ENCODE data around the gene SNTA1. TPM values are rescaled to one million over a fixed set of nuclear protein-coding genes. Genes with fewer than 3 reads are reported as not detected.

Gene SNTA1
- total and polyA plus RNA-seq, 2 of the 8 experiments (the other 6 are each of a cell fraction or from before 2014, with no cell fraction given), result 4.5 to 8.0 TPM

- Histone ChIP-seq H3K27ac (ENCODE audit: low read depth, low read length) (no peak overlapping the region), H3K9ac (replicated peaks in 1 of 4; ENCODE audit: extremely low read depth in 1 of 4, low read depth in 3 of 4, low read length in 3 of 4) (no peak overlapping the region), H2BK5ac (ENCODE audit: low read depth, low read length) (no peak overlapping the region), H2BK12ac (ENCODE audit: low read depth, low read length) (no peak overlapping the region), H3K14ac (ENCODE audit: insufficient read length) (no peak overlapping the region), H2BK20ac (ENCODE audit: low read length) (no peak overlapping the region), H4K20me1 (replicated peaks in 1 of 2; ENCODE audit: control insufficient read depth in 1 of 2, insufficient read depth in 2 of 2, low read length in 2 of 2) (peaks cover 2 to 6% of the 10 kb centered on the region in 2 experiments), H3K4ac (replicated peaks; ENCODE audit: insufficient read length, low read depth, low read length) (no peak overlapping the region), H3K56ac (replicated peaks; ENCODE audit: insufficient read length, low read depth, low read length) (no peak overlapping the region), H3K79me1 (ENCODE audit: low read depth, low read length) (peaks cover 8% of the 10 kb centered on the region), H2BK120ac (replicated peaks; ENCODE audit: low read depth, low read length) (no peak overlapping the region), H4K8ac (ENCODE audit: extremely low read depth, insufficient read depth, low read length) (no peak overlapping the region), H3K9me3 (ENCODE audit: insufficient read depth in 2 of 2, low read depth in 1 of 2, low read length in 1 of 2) (no peaks in the 10 kb centered on the region), H3K4me1 (replicated peaks in 1 of 4; ENCODE audit: control insufficient read depth in 3 of 4, insufficient read depth in 4 of 4, low read length in 3 of 4) (peaks cover 0 to 6% (median 2%) of the 10 kb centered on the region in 4 experiments; a peak in 3 of 7 replicates), H4K5ac (ENCODE audit: insufficient read length, low read depth, low read length) (no peak overlapping the region), H3K4me3 (ENCODE audit: extremely low read depth in 1 of 4, insufficient read depth in 2 of 4, low read depth in 3 of 4, low read length in 4 of 4) (no peak overlapping the region), H3K27me3 (replicated peaks in 1 of 4; ENCODE audit: control insufficient read depth in 3 of 4, extremely low read depth in 1 of 4, insufficient read depth in 3 of 4, low read length in 3 of 4) (no peaks in the 10 kb centered on the region), H3K18ac (ENCODE audit: extremely low read depth, low read length) (no peak overlapping the region), H4K91ac (replicated peaks; ENCODE audit: insufficient read length, low read length) (no peak overlapping the region), H3K23me2 (ENCODE audit: low read depth, low read length) (peaks cover 5% of the 10 kb centered on the region; the same call in 1 of the 2 replicates), H3K79me2 (ENCODE audit: control insufficient read depth in 1 of 2, insufficient read depth in 2 of 2, low read length in 2 of 2) (peaks cover 11 to 22% of the 10 kb centered on the region in 2 experiments), H2BK15ac (ENCODE audit: low read length) (no peak overlapping the region), H3K36me3 (ENCODE audit: control insufficient read depth in 2 of 4, insufficient read depth in 4 of 4, low read length in 3 of 4) (no peaks in the 10 kb centered on the region; a peak in 1 of 8 replicates), H3K23ac (ENCODE audit: insufficient read length) (no peak overlapping the region), H2AK5ac (ENCODE audit: low read depth, low read length) (no peak overlapping the region), H2AFZ (ENCODE audit: low read length) (no peak overlapping the region), H3K4me2 (ENCODE audit: insufficient read depth in 1 of 2, low read depth in 2 of 2, low read length in 2 of 2) (no peak overlapping the region)
- ChIA-PET POLR2A (ENCODE audit: partially characterized antibody) (no interaction called here), CTCF (ENCODE audit: partially characterized antibody) (interaction anchor here (1.6 kb wide), 1 partner anchor 13 kb away, joined by 7 read pairs; no protein-coding TSS in a partner anchor)
- DNase-seq (ENCODE audit: low read depth in 1 of 2, low spot score in 2 of 2) (no peak), FAIRE-seq (no peak)
- WGBS, 2 experiments (ENCODE audit: extremely low coverage in 1 of 2, insufficient coverage in 1 of 2, insufficient read length in 1 of 2, insufficient replicate concordance in 2 of 2, low coverage in 1 of 2, low lambda C conversion rate in 2 of 2, missing lambda C conversion rate in 1 of 2), result 95% methylated on average over 2 of the region's 2 CpGs; no CpG with 5 or more reads in 1 of the 2 experiments
- TF ChIP-seq CHD2 (IDR thresholded peaks at IDR 0.05; ENCODE audit: low read length) (no peak), CTCF (IDR thresholded peaks at IDR 0.05; ENCODE audit: control extremely low read depth in 1 of 3, insufficient read depth in 1 of 3, low read depth in 1 of 3, low read length in 3 of 3) (no peak), MAFK (IDR thresholded peaks at IDR 0.05; ENCODE audit: low read depth, low read length) (no peak), NANOG (IDR thresholded peaks at IDR 0.05; ENCODE audit: insufficient read depth, low read depth, low read length, poor library complexity, severe bottlenecking) (no peak), CREB1 (IDR thresholded peaks at IDR 0.05) (no peak), CHD1 (IDR thresholded peaks at IDR 0.05; ENCODE audit: low read depth, low read length) (no peak), RXRA (IDR thresholded peaks at IDR 0.05; ENCODE audit: insufficient read depth, low read depth, low read length) (no peak)
Measured at GRCh38 chr20:33404281-33404680, 39.3 kb downstream of the SNTA1 start.

All from H1 (cell line).